Thyroid gland (tissue), 4 donors: ENCODE results near the gene LAMA2. TPM values are rescaled to one million over a fixed set of nuclear protein-coding genes. Genes with fewer than 3 reads are reported as not detected.

ENCODE experiments used
- DNase-seq, 2 donors: peaks; one replicate each; pipeline ENCODE4 v3.0.0-alpha.2; 2019
- H3K27ac ChIP-seq, 3 donors: fragments of 200-600 bp; sonication (generic); 1 replicate in 2 of 3; 2 replicates in 1 of 3; pipeline ENCODE4 v1.5.1; 2016 to 2019; ENCODE audit warnings: mild to moderate bottlenecking in 1 of 3, moderate library complexity in 1 of 3
- H3K27me3 ChIP-seq: fragments of 200-600 bp; sonication (generic); one replicate; pipeline ENCODE4 v1.5.1; 2019
- H3K36me3 ChIP-seq, 2 donors: fragments of 200-600 bp; sonication (generic); one replicate each; pipeline ENCODE4 v1.5.1; 2016 to 2019
- H3K4me1 ChIP-seq, 2 donors: fragments of 200-600 bp; sonication (generic); one replicate each; pipeline ENCODE4 v1.5.1; 2017 to 2019
- H3K4me3 ChIP-seq, 3 donors: fragments of 200-600 bp; sonication (generic); replicated peaks in 1 of 3; 1 replicate in 2 of 3; 2 replicates in 1 of 3; pipeline ENCODE4 v1.5.1; 2016; ENCODE audit warnings: mild to moderate bottlenecking in 1 of 3
- H3K9me3 ChIP-seq: fragments of 200-600 bp; sonication (generic); one replicate; pipeline ENCODE4 v1.5.1; 2017
- CTCF ChIP-seq, 6 experiments: fragments of 200-600 bp in 3 of 6; fragments of 450-650 bp in 3 of 6; sonication (generic) in 3 of 6; IDR thresholded peaks; one replicate each; pipeline ENCODE4 v1.5.1; 2016 to 2019; ENCODE audit warnings: antibody characterized with exemption in 6 of 6, mild to moderate bottlenecking in 2 of 6, inconsistent platforms in 1 of 6, moderate library complexity in 1 of 6
- POLR2A ChIP-seq, 2 donors: fragments of 450-650 bp; IDR thresholded peaks; one replicate each; pipeline ENCODE4 v1.6.1; 2017; ENCODE audit warnings: antibody characterized with exemption in 2 of 2, mild to moderate bottlenecking in 2 of 2, moderate library complexity in 1 of 2
- WGBS, 2 donors: methylation state at CpG; one replicate each; pipeline ENCODE4 v1.1.5; 2017; 5-methylcytosine and 5-hydroxymethylcytosine counted together
- intact Hi-C: fragments of 100-400 bp; cut with DNase I; formaldehyde crosslinking; loops from one replicate; pipeline ENCODE4 v1.15.1; 2023
- total RNA-seq, 4 donors: library from RNA; depleted of rRNA; stranded (reverse); fragments of >200 nt; gene quantifications; one replicate each; pipeline ENCODE4 v1.2.3, GENCODE V29; 2016

LAMA2 gene
- total RNA-seq, 4 donors from 2014 or later = 41.4 to 117 (median 78.9) TPM

GRCh38 chr6:129112591-129112990, 229.7 kb downstream of the LAMA2 start:
- DNase-seq = no peak
- no peaks in the 10 kb centered on the region for H3K4me1 ChIP-seq
- H3K9me3 ChIP-seq = no peaks in the 10 kb centered on the region
- no peaks in the 10 kb centered on the region for H3K36me3 ChIP-seq
- no peak overlapping the region for H3K4me3 ChIP-seq
- TF ChIP-seq POLR2A (IDR thresholded peaks at IDR 0.05) (no peak), CTCF (IDR thresholded peaks at IDR 0.05) (no peak)
- H3K27me3 ChIP-seq = no peaks in the 10 kb centered on the region
- intact Hi-C loops = no loop called here
- H3K27ac ChIP-seq = no peak overlapping the region

DNA sequence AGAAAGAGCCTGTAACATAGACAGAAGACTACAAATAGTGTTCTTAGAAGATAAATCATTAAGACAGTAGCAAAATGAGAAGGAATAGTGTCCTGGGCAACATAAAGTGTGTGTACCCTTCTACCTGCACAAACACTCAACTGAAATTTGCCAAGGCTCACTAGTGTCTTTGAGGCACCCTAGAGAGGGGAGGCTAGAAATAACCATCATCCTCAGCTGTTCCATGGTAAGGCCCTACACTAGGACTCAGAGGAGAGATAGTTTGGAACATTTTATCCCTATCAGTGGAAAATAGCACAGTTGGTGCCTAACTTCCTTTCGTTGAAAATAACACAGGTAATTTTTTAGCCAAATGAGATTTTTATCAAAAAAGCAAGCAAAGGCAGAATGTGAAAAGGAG, 230.7 kb downstream of the LAMA2 start:
- intact Hi-C loops = no loop called here
- no peaks in the 10 kb centered on the region for H3K36me3 ChIP-seq
- H3K4me1 ChIP-seq = no peaks in the 10 kb centered on the region
- no peak for DNase-seq
- H3K27ac ChIP-seq = no peak overlapping the region
- WGBS, 2 donors = 80 to 88% methylated on average over 1 of the region's 1 CpG
- H3K4me3 ChIP-seq = no peak overlapping the region
- no peaks in the 10 kb centered on the region for H3K9me3 ChIP-seq
- TF ChIP-seq POLR2A (IDR thresholded peaks at IDR 0.05) (no peak), CTCF (IDR thresholded peaks at IDR 0.05) (no peak)
- no peaks in the 10 kb centered on the region for H3K27me3 ChIP-seq

GRCh38 chr6:129114636-129115391, 231.9 kb downstream of the LAMA2 start:
- H3K9me3 ChIP-seq = no peaks in the 10 kb centered on the region
- intact Hi-C loops = no loop called here
- WGBS, 2 donors = 86 to 90% methylated on average over 5 of the region's 5 CpGs
- no peaks in the 10 kb centered on the region for H3K36me3 ChIP-seq
- TF ChIP-seq CTCF (IDR thresholded peaks at IDR 0.05) (no peak), POLR2A (IDR thresholded peaks at IDR 0.05) (no peak)
- H3K27me3 ChIP-seq = no peaks in the 10 kb centered on the region
- H3K27ac ChIP-seq = peak overlapping the region in 1 of 3 donors; percentile 29
- no peak overlapping the region for H3K4me3 ChIP-seq
- no peaks in the 10 kb centered on the region for H3K4me1 ChIP-seq
- no peak for DNase-seq

DNA sequence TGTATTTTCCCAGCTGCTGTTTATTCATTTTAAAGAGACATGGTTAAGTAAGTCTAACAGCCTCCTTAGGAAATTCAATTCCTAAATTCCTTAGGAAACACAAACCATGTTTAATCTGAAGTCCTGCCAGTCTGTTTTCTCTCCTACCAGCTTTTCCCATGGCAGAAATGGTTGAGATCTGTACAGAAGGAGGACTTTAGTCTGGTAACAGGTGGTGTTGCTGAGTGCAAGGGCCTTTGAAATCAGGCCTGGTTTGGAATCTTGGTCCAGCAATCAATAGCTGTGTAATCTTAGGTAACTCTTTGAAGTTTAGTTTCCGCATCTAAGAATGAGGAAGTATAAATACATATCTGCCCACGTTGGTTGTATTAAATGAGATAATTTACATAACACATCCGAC, 232.5 kb downstream of the LAMA2 start:
- intact Hi-C loops = no loop called here
- 77 to 80% methylated on average over 3 of the region's 3 CpGs for WGBS, 2 donors
- Histone ChIP-seq H3K36me3 (no peaks in the 10 kb centered on the region), H3K4me3 (no peak overlapping the region), H3K27ac (peak overlapping the region in 1 of 3 donors; percentile 29), H3K27me3 (no peaks in the 10 kb centered on the region), H3K9me3 (no peaks in the 10 kb centered on the region), H3K4me1 (no peaks in the 10 kb centered on the region)
- no peak for TF ChIP-seq CTCF (IDR thresholded peaks at IDR 0.05)
- TF ChIP-seq POLR2A (IDR thresholded peaks at IDR 0.05) = no peak
- no peak for DNase-seq

GRCh38 chr6:129117355-129117754, 234.4 kb downstream of the LAMA2 start:
- intact Hi-C loops = no loop called here
- no peaks in the 10 kb centered on the region for H3K27me3 ChIP-seq
- 82 to 85% methylated on average over 5 of the region's 5 CpGs for WGBS, 2 donors
- H3K9me3 ChIP-seq = no peaks in the 10 kb centered on the region
- no peak overlapping the region for H3K27ac ChIP-seq
- DNase-seq = no peak
- H3K36me3 ChIP-seq = no peaks in the 10 kb centered on the region
- no peak overlapping the region for H3K4me3 ChIP-seq
- no peaks in the 10 kb centered on the region for H3K4me1 ChIP-seq
- TF ChIP-seq POLR2A (IDR thresholded peaks at IDR 0.05) (no peak), CTCF (IDR thresholded peaks at IDR 0.05) (no peak)
